RPMI8226 (cell line): Measurements from ENCODE around the gene COPE.

Experiments
- DNase-seq: peaks from one replicate; pipeline ENCODE4 v3.0.0-alpha.2; 2015

The COPE gene

DNA sequence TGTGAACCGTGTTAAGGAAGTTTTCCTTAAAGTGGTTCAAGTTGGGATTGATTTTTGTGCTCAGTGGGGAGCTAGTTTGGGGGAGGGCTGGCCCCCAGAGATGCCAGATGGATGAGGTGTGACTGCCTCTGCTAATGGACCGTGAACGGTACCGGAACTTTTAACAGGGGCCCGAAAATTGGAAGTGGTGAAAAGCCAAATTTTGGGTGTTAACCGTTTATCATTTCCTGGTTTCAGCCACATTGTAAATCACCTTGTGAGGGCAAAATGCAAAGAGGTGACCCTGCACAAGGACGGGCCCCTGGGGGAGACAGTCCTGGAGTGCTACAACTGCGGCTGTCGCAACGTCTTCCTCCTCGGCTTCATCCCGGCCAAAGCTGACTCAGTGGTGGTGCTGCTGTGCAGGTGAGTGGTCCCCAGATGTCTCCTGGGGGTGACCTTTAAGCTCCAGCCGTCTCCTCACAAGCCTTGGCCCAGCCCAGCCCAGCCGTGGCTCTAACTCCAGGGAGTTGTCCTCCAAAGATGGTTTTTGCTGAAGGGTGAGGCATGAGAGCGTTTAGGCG, 69.3 kb downstream of the COPE start:
- no peak for DNase-seq
